CMK (cell line): ENCODE data around the gene MINAR2.
A peak's percentile ranks its signal among the peaks of the same experiment; 100 is the strongest.

Experiments
- DNase-seq: peaks from one replicate; pipeline ENCODE4 v3.0.0-alpha.2; 2010; ENCODE audit warnings: low read depth

MINAR2 gene, protein sequence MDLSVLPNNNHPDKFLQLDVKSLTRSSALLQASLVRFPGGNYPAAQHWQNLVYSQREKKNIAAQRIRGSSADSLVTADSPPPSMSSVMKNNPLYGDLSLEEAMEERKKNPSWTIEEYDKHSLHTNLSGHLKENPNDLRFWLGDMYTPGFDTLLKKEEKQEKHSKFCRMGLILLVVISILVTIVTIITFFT

GRCh38 chr5:129747572-129748407 is at the start of gene MINAR2:
TSS of gene MINAR2 (plus strand) at chr5:129748094. CDS start at chr5:129748191, 97 bp downstream.
- DNase-seq: no peak

GRCh38 chr5:129698661-129699060 is 49.2 kb upstream of the MINAR2 start:
- DNase-seq: no peak

DNA sequence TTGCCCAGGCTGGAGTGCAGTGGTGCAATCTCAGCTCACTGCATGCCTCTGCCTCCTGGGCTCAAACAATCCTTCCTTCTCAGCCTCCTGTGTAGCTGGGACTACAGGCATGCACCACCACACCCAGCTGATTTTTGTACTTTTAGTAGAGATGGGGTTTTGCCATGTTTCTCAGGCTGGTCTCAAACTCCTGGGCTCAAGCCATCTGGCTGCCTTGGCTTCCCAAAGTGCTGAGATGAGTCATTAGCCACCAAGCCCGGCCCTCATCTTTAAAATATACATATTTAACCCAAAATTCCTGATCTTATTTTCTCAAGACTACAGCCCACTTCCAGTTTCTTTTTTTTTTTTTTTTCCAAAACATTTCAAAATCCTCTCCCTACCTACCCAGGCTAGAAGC is 31.7 kb upstream of the MINAR2 start:
- DNase-seq: no peak

GRCh38 chr5:129716651-129717050 is 31.2 kb upstream of the MINAR2 start:
- DNase-seq: no peak

- DNase-seq: no peak
Observed at GRCh38 chr5:129717751-129718310, 30.1 kb upstream of the MINAR2 start.

GRCh38 chr5:129718471-129719090 is 29.3 kb upstream of the MINAR2 start:
- no peak for DNase-seq

- DNase-seq: no peak
Observed at GRCh38 chr5:129724222-129724621, 23.7 kb upstream of the MINAR2 start.

DNA sequence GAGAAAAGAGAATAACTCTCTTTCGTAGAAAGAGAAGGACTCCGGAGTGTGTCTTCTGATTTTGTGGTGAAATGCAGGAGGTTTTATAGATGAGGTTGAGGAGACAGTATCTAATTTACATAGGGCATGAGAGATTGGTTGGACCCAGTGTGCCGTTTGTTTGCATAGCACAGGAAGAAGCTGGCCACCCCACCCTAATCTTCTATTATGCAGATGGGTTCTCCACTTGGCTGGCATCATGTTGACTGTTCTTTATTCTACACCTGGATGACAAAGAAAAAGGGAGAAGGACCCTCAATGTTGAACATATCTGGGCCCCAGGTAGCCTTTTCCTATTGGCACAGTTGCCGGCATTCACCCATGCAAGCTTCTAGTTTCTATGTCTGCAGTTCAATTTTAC is 23.2 kb upstream of the MINAR2 start:
- no peak for DNase-seq

DNA sequence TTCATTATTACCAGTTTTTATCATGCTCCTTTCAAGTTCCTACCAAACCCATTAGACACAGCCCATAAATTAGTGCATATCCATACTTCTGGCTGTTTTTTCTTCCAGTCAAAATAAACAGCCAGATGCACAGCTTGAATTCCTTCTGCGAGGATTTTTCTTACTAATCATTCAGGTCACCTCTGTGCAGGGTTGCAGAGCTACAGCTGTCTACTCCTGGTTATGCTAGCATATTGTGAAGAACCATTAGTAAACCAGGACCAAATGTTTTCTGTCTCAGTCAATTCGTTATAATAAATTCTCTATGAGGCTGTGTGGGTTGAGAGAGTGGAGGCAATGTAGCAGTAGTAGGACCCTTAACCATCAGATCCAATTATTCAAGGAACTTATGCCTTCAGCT is 8.1 kb upstream of the MINAR2 start:
- no peak for DNase-seq

DNA sequence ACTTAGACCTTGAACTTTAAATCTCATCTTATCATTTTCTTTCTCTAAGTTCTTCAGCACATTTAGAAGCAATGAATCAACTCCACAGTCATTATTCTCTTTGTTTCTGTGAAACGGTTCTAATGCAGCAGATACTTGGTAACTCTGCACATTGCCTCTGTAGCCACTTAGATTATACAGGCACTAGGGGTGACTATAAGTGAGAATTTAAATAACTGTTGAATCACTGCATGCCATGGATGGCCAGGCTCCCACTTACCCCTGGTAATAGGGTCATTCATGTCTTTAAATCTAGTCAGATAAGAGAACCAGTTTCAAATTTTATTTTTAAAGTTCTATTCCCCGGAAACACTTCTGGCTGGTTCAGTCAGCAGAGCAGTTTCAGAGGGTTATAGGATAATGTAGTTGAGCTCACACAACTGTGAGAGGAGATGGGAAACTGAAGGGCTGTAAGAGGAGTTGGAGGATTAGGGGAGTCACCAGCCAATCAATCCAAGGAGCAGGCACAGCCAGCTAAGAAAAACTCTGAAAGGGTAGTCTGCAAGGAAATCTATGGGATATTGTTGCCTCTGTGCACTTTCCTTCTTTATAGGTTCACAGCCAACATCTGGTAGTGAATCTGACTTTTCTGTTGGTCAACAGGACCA is 4.2 kb upstream of the MINAR2 start:
- no peak for DNase-seq

DNA sequence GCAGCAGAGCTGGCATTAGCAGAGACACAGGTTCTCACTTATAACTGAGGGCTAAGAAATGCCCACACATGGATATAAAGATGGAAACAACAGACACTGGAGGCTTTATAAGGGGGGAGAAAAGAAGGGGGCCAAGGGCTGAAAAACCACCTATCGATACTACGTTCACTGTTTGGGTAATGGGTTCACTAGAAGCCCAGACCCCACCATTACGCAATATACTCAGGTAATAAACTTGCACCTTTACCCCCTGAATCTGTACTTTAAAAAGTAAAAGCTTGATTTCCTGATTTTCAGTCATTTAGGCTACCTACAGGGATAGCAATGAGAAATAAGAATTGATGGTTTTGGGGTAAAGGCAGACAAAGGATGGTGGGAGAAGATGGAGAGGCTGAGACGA is 1.9 kb upstream of the MINAR2 start:
- DNase-seq: no peak

- no peak for DNase-seq
Observed at GRCh38 chr5:129746876-129747275, 1.0 kb upstream of the MINAR2 start.

- DNase-seq: no peak
Observed at GRCh38 chr5:129748913-129749880, 1.3 kb downstream of the MINAR2 start.

- no peak for DNase-seq
Observed at GRCh38 chr5:129760636-129761325, 12.9 kb downstream of the MINAR2 start.

DNA sequence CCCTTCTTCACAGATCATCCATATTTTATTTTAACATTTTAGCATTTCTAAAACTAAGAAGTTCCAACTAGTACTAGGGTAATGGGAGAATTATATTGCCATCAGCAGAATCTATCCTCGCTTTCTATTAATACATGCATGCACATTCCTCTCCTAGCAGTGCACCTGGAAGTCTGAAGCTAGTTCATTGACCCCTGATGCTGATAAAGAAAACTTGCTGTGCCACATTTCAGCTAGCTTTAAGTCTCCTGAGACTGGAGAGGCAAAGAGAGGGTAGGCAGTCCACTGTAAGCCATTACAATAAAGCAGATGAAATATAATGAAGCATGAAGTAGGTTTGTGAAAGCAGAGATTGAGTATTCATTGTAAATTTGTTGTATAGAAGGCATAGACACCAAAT is 15.8 kb downstream of the MINAR2 start:
- DNase-seq: no peak

DNA sequence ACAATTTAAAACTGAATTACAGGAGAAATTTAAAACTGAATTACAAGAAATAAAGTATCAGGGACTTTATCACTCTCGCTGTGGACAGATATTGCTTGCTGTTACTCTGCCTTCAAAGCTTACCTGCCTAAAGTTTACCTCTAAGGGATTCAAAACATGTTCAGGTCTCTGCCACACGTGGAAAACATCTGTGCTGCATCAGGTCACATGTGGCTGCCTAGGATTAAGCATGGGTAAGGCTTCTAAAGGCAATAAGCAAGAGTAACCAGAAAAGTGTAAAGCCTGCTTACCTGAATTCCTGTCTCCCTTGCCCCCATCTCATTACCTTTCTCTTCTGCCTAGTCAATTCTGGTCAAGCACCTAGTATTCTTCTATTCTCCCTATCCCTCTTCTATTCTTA is 18.9 kb downstream of the MINAR2 start:
- no peak for DNase-seq

GRCh38 chr5:129767927-129768380 is 20.1 kb downstream of the MINAR2 start:
- peak; percentile 57 for DNase-seq

GRCh38 chr5:129768735-129769134 is 20.8 kb downstream of the MINAR2 start:
- no peak for DNase-seq

GRCh38 chr5:129770024-129770820 is 22.3 kb downstream of the MINAR2 start:
- DNase-seq: no peak
